Fibroblast of villous mesenchyme (primary cell): Measurements from ENCODE around the gene FBXL14. TPM values are rescaled to one million over a fixed set of nuclear protein-coding genes. Genes with fewer than 3 reads are reported as not detected.

Experiments used
- DNase-seq: peaks from one replicate; pipeline ENCODE4 v3.0.0-alpha.2; 2010; ENCODE audit warnings: low read depth
- H3K4me3 ChIP-seq: 2 replicates; pipeline ENCODE4 v1.5.1; 2011; ENCODE audit warnings: low read depth, mild to moderate bottlenecking, low read length
- CTCF ChIP-seq: IDR thresholded peaks from 2 replicates; pipeline ENCODE4 v1.5.1; 2012; ENCODE audit warnings: low read depth, mild to moderate bottlenecking, low read length; ENCODE audit not compliant: insufficient read depth
- total RNA-seq: library from RNA; depleted of rRNA; stranded (reverse); fragments of >200 nt; gene quantifications from 2 replicates; pipeline ENCODE4 v1.2.3, GENCODE V29; 2012

Gene FBXL14
- total RNA-seq, 1 donor, result 9.5 TPM

- no peak for TF ChIP-seq CTCF
- H3K4me3 ChIP-seq, result no peak overlapping the region
- DNase-seq, result peak; percentile 92
Measured at GRCh38 chr12:1611803-1612572, 17.6 kb upstream of the FBXL14 start.

DNA sequence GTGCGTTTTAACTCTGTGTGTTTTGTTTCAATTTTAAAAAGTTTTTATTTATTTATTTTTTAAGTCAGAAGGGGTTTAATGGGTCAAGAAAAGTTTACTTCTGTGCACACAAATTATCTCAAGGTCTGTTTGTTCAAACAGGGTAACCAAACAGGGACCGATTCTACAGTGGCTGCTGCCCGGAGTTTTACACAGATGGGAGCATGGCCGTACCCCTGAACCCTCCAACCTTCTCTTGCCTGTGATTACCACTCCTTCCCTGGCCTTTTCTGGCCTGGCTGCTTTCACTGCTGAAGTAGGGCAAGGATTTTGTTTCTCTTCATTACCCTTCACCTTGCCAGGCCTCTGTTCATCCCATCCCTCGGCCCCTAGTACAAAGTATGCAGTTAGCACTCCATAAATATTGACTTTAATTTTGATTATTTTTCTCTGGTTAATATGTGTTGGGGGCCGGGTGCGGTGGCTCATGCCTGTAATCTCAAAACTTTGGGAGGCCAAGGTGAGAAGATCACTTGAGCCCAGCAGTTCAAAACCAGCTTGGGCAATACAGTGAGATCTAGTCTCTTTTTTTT lies 15.8 kb upstream of the FBXL14 start:
- no peak for DNase-seq
- H3K4me3 ChIP-seq, result no peak overlapping the region
- TF ChIP-seq CTCF, result no peak

- H3K4me3 ChIP-seq, result no peak overlapping the region
- no peak for TF ChIP-seq CTCF
- DNase-seq, result no peak
Measured at GRCh38 chr12:1608713-1609119, 14.3 kb upstream of the FBXL14 start.

- TF ChIP-seq CTCF, result no peak
- DNase-seq, result peak; percentile 60
- no peak overlapping the region for H3K4me3 ChIP-seq
Measured at GRCh38 chr12:1607940-1608712, 13.7 kb upstream of the FBXL14 start.

DNA sequence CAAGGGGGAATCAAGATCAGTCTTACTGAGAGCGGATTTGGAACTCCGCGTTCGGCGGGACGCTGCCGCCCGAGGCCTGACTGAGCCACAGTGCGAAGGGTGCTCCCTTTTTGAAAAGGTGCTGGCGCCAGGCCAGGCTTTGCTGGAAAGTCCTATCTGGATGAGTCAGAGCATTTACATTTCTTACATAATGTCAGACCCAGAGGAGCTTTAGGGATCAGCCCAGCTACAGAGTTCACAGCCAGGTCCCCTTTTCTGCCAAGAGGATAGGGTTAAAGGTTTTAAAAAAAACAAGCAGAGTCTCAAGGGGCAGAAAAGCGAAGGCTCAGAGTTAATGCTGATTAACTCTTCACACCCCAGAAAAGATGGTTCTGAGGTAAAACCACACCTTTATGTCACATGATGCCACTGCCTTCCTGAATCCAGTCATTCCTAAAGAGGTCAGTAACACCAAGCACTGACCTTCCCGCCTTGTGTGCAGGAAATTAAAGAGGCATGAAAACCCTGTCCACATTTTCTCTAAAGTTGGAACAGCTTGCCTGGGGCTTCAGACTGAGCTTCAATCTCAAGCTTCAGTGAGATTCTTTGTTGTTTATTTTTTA lies 11.7 kb upstream of the FBXL14 start:
- peak overlapping the region; percentile 36 for H3K4me3 ChIP-seq
- peak; percentile 93 for DNase-seq
- TF ChIP-seq CTCF, result no peak

GRCh38 chr12:1605129-1606020 lies 11.0 kb upstream of the FBXL14 start:
- peak; percentile 87 for DNase-seq
- peak; percentile 72 for TF ChIP-seq CTCF
- H3K4me3 ChIP-seq, result peak overlapping the region; percentile 36
